Mucosa of rectum (tissue), 2 donors: ENCODE results near the gene IL36B.

Source experiments
- H3K27ac ChIP-seq, 2 donors: one replicate each; pipeline ENCODE4 v1.7.0; 2013; ENCODE audit warnings: inconsistent platforms in 2 of 2, low read depth in 2 of 2, low read length in 2 of 2
- H3K27me3 ChIP-seq, 2 donors: one replicate each; pipeline ENCODE4 v1.7.0; 2013; ENCODE audit warnings: low read length in 2 of 2; ENCODE audit not compliant: control insufficient read depth in 2 of 2, insufficient read depth in 2 of 2
- H3K36me3 ChIP-seq, 2 donors: one replicate each; pipeline ENCODE4 v1.7.0; 2013; ENCODE audit warnings: low read length in 2 of 2; ENCODE audit not compliant: control insufficient read depth in 2 of 2, insufficient read depth in 2 of 2
- H3K4me1 ChIP-seq, 2 donors: one replicate each; pipeline ENCODE4 v1.7.0; 2013; ENCODE audit warnings: low read length in 2 of 2, mild to moderate bottlenecking in 1 of 2; ENCODE audit not compliant: control insufficient read depth in 2 of 2, insufficient read depth in 2 of 2
- H3K4me3 ChIP-seq, 2 donors: one replicate each; pipeline ENCODE4 v1.7.0; 2013; ENCODE audit warnings: low read length in 2 of 2
- H3K9ac ChIP-seq, 2 donors: one replicate each; pipeline ENCODE4 v1.7.0; 2013; ENCODE audit warnings: low read length in 2 of 2, low read depth in 1 of 2, mild to moderate bottlenecking in 1 of 2
- H3K9me3 ChIP-seq, 2 donors: one replicate each; pipeline ENCODE4 v1.7.0; 2013; ENCODE audit warnings: low read length in 2 of 2; ENCODE audit not compliant: control insufficient read depth in 2 of 2
- donor health status: healthy.
- donor health status: Normal muscosa, but diverticular disease.

The IL36B gene

GRCh38 chr2:113076954-113077669 is 24.4 kb upstream of the IL36B start:
- Histone ChIP-seq H3K36me3 (no peaks in the 10 kb centered on the region), H3K4me1 (peaks cover 0 to 6% of the 10 kb centered on the region in 2 donors), H3K9ac (no peak overlapping the region), H3K27ac (no peak overlapping the region), H3K4me3 (no peak overlapping the region), H3K27me3 (no peaks in the 10 kb centered on the region), H3K9me3 (no peaks in the 10 kb centered on the region)

DNA sequence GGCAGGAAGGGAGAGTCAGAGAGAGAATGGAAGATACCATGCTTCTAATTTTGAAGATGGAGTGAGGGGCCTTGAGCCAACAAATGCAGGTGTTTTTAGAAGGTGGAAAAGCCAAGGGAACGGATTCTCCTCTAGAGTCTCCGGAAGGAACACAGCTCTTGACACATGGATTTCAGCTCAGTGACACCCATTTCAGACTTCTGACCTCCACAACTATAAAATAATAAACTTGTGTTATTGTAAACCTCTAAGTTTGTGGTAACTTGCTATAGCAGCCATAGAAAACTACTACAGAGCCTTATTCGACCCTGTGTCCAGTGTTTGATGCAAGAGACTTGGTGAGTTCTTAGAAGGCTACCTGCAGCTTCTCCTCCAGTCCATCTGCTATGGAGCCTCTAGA is 22.9 kb upstream of the IL36B start:
- no peak overlapping the region for H3K4me3 ChIP-seq
- no peak overlapping the region for H3K27ac ChIP-seq
- H3K9ac ChIP-seq = no peak overlapping the region
- no peaks in the 10 kb centered on the region for H3K36me3 ChIP-seq
- peaks cover 0 to 6% of the 10 kb centered on the region in 2 donors for H3K4me1 ChIP-seq
- no peaks in the 10 kb centered on the region for H3K9me3 ChIP-seq
- H3K27me3 ChIP-seq = no peaks in the 10 kb centered on the region

GRCh38 chr2:113075030-113075429 is 22.4 kb upstream of the IL36B start:
- Histone ChIP-seq H3K4me1 (peaks cover 0 to 6% of the 10 kb centered on the region in 2 donors), H3K36me3 (no peaks in the 10 kb centered on the region), H3K27me3 (no peaks in the 10 kb centered on the region), H3K9me3 (no peaks in the 10 kb centered on the region), H3K4me3 (no peak overlapping the region), H3K9ac (no peak overlapping the region), H3K27ac (no peak overlapping the region)

DNA sequence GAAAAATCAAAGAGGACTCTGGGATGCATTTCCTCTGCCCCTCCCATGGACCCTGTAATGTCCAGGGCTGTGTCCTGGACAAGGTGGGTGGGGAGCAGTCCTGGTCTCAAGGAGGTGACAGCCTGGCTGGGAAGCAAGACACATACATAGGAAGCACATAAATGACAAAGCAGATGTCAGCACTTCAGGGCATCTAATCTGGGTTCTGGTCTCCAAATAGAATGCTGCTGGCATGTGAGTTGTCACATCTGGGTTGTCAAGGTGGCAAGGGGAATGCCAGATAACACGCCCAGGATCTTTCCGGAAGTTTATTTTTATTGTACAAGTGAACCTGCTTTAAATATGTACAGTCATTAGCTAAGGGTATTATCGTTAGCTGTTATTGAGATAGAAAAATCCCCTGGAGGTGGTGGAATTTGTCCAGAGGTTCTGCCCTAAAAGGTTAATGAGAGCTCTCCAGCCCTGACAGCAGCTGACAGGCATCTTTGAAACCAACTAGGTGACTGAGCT is 20.7 kb upstream of the IL36B start:
- H3K4me3 ChIP-seq = no peak overlapping the region
- no peak overlapping the region for H3K27ac ChIP-seq
- no peaks in the 10 kb centered on the region for H3K36me3 ChIP-seq
- H3K9ac ChIP-seq = no peak overlapping the region
- no peaks in the 10 kb centered on the region for H3K9me3 ChIP-seq
- H3K4me1 ChIP-seq = peaks cover 0 to 6% of the 10 kb centered on the region in 2 donors
- H3K27me3 ChIP-seq = no peaks in the 10 kb centered on the region

GRCh38 chr2:113072584-113072983 is 19.9 kb upstream of the IL36B start:
- H3K4me1 ChIP-seq = peaks cover 0 to 6% of the 10 kb centered on the region in 2 donors

DNA sequence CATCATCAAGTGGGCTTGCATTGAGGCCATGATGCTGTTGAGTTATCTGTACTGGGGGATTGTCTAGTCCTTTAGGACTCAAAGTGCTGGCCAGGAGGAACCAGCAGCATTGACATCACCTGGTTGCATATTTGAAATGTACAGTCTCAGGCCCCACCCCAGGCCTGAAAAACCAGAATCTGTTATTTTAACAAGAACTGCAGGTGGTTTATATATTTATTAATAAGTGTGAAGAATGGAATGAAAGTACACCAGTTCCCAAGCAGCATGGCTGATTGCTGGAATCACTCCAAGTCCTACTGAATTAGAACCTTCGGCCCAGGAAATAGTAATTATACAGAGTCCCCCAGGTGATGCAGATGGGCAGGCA is 17.9 kb upstream of the IL36B start:
- Histone ChIP-seq H3K4me3 (no peak overlapping the region), H3K9me3 (no peaks in the 10 kb centered on the region), H3K27me3 (no peaks in the 10 kb centered on the region), H3K27ac (no peak overlapping the region), H3K9ac (no peak overlapping the region), H3K36me3 (no peaks in the 10 kb centered on the region), H3K4me1 (peaks cover 0 to 3% of the 10 kb centered on the region in 2 donors)

More at GRCh38 chr2:113072584-113072983, 19.9 kb upstream of the IL36B start:
- no peak overlapping the region for H3K9ac ChIP-seq
- no peaks in the 10 kb centered on the region for H3K9me3 ChIP-seq
- H3K4me3 ChIP-seq = no peak overlapping the region
- H3K27ac ChIP-seq = no peak overlapping the region
- H3K36me3 ChIP-seq = no peaks in the 10 kb centered on the region
- H3K27me3 ChIP-seq = no peaks in the 10 kb centered on the region

DNA sequence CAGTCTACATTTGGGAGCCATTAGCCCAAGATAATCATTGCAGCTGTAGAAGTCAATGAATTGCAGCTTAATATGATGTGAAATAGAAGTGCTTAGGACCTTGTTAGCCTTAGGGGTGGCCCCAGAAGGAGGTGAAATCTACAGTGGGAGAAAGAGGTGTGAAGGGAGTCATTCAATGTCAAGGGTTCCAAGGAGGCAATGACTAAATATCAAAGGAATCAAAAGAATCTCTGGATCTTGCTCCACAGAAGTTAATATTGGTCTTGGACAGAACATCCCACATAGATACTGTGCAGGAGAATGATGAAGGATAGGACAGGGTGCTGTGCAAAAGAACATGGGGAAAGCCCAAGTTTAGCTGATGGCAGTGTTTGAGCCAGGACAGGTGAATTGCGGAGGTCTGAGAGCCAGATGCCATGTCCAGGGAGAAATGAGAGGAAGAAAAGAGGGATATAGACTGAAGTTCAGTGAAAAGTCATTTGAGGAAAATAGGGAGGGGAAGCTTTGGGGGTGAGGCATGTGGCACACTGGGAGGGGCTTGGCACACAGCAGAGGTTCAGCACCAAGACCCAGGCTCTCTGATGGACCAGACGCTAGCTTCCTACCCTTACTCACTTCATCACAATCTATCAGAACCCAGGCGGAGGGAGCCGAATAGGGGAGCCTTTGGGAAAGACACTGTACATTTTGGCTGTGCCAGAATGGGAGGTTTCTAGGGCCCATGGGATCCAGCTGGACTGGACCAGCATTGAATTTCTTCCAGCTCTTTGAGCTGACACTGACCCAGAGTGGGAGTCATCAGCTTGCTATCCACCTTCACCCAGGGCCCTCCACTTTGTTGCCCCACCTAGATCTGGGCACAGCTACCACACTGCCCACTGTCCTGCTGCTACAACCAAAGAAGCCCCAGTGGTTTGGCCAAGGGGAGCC is 17.3 kb upstream of the IL36B start:
- no peaks in the 10 kb centered on the region for H3K27me3 ChIP-seq
- no peak overlapping the region for H3K9ac ChIP-seq
- H3K4me1 ChIP-seq = no peaks in the 10 kb centered on the region
- H3K36me3 ChIP-seq = no peaks in the 10 kb centered on the region
- H3K27ac ChIP-seq = no peak overlapping the region
- no peaks in the 10 kb centered on the region for H3K9me3 ChIP-seq
- H3K4me3 ChIP-seq = no peak overlapping the region

DNA sequence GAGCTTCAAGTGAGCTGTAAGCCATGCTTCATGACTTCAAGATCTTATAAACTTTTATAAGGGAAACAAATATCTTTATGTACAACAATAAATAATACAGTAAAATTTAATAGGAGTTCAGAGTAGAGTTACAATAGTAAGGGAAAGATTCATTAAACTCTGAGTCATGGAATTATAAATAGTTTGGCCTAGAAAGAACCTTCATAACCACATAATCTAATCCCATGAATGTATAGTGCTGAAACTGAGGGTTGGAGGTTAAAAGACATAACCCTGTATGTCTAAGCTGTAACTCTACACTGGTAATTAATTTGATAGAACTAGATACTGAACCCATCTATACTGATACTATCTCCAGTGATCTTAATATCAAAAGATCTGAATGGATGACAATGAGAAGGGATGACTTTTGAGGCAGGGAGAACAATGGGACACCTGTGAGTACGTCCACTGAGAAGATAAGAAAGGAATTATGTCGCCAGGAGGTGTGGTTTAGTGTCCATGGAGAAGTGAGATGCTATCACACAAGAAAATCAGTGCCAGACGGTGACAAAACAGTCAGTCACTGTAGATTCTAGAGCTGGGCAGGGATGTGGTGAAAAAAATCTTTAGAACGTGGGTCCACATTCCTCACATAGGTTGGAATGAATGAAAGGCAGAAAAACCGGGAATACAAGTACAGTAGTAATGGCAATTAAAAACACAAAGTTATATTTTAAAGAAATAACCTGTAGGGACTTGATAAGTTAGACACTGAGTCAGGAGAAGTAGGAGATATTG is 16.2 kb upstream of the IL36B start:
- Histone ChIP-seq H3K9me3 (no peaks in the 10 kb centered on the region), H3K27ac (no peak overlapping the region), H3K36me3 (no peaks in the 10 kb centered on the region), H3K4me3 (no peak overlapping the region), H3K27me3 (no peaks in the 10 kb centered on the region), H3K4me1 (no peaks in the 10 kb centered on the region), H3K9ac (no peak overlapping the region)

DNA sequence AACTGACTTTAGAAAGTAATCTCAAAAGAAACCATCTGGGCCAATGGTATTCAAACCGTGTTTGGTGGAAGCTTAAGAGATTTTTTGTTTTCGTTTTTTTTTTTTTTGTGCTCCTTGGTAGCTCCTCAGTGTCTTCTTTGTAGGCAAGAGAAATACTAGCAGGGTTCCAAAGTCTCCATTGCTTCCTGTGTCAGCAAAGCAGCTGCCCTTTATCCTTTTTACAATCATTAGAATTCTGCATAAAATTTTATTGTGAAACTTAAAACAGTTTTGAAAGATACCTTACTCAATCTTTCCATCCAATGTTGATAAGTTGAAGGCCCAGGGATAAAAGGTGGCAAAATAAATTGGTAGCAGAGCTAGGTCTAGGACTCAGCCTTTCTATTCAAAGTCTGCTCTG is 15.6 kb upstream of the IL36B start:
- H3K4me1 ChIP-seq = no peaks in the 10 kb centered on the region
- H3K9me3 ChIP-seq = no peaks in the 10 kb centered on the region
- no peaks in the 10 kb centered on the region for H3K27me3 ChIP-seq
- H3K36me3 ChIP-seq = no peaks in the 10 kb centered on the region
- no peak overlapping the region for H3K9ac ChIP-seq
- no peak overlapping the region for H3K4me3 ChIP-seq
- no peak overlapping the region for H3K27ac ChIP-seq
